Ovary (tissue), 1 donor: ENCODE results near the gene CLCN6.

Source experiments
- EP300 ChIP-seq: sonication (generic); formaldehyde crosslinking; IDR thresholded peaks from one replicate; pipeline ENCODE4 v1.6.1; 2017; ENCODE audit warnings: antibody characterized with exemption
- POLR2A ChIP-seq: fragments of 450-650 bp; IDR thresholded peaks from one replicate; pipeline ENCODE4 v1.6.1; 2017; ENCODE audit warnings: antibody characterized with exemption, mild to moderate bottlenecking, moderate library complexity

- TF ChIP-seq POLR2A (no peak), EP300 (no peak)
These were observed 1.1 kb downstream of the CLCN6 start for GRCh38 chr1:11807133-11807532.
